OCI-LY7 (cell line): ENCODE measurements around the gene IL1RL2. TPM values are rescaled to one million over a fixed set of nuclear protein-coding genes. Genes with fewer than 3 reads are reported as not detected.

Experiments used
- BruUV-seq: library from RNA; stranded (reverse); fragments of 400-500 nt; replicated peaks from 2 replicates; lab custom pipeline; 2021; lab: Mats Ljungman, UMichigan
- CTCF ChIA-PET: fragments of 300-600 bp; sonication (Branson Sonifier 250); formaldehyde crosslinking; loops from one replicate; lab custom pipeline; 2022; ENCODE audit warnings: antibody characterized with exemption; ENCODE audit not compliant: unreplicated experiment; lab: Charles Lee
- POLR2A ChIA-PET: fragments of 300-600 bp; sonication (Branson Sonifier 250); formaldehyde crosslinking; loops from one replicate; lab custom pipeline; 2022; ENCODE audit warnings: antibody characterized with exemption; lab: Charles Lee
- DNase-seq: peaks from one replicate; pipeline ENCODE4 v3.0.0-alpha.2; 2015; ENCODE audit warnings: low spot score
- H2AFZ ChIP-seq: fragments of 200-600 bp; sonication (generic), shearing (Covaris generic); 2 replicates; pipeline ENCODE4 v1.6.1; 2014; ENCODE audit warnings: mild to moderate bottlenecking, antibody characterized with exemption, low read length, moderate library complexity
- H3K27ac ChIP-seq: fragments of 200-600 bp; sonication (generic); 2 replicates; pipeline ENCODE4 v1.5.1; 2014; ENCODE audit warnings: mixed run types, low read depth, mild to moderate bottlenecking, moderate library complexity, low read length, inconsistent platforms; ENCODE audit not compliant: poor library complexity, severe bottlenecking
- H3K36me3 ChIP-seq: fragments of 200-600 bp; sonication (generic); 2 replicates; pipeline ENCODE4 v1.6.1; 2014; ENCODE audit warnings: mild to moderate bottlenecking, antibody characterized with exemption, low read length, moderate library complexity, mixed read lengths; ENCODE audit not compliant: insufficient read depth
- H3K4me1 ChIP-seq: fragments of 200-600 bp; sonication (generic); 2 replicates; pipeline ENCODE4 v1.5.1; 2014; ENCODE audit warnings: mild to moderate bottlenecking, low read length; ENCODE audit not compliant: insufficient read depth, poor library complexity, severe bottlenecking
- H3K4me2 ChIP-seq: fragments of 200-600 bp; sonication (generic); 2 replicates; pipeline ENCODE4 v1.6.1; 2014; ENCODE audit warnings: mild to moderate bottlenecking, low read length
- H3K4me3 ChIP-seq: fragments of 200-600 bp; sonication (generic); 2 replicates; pipeline ENCODE4 v1.5.1; 2014; ENCODE audit warnings: mild to moderate bottlenecking, low read depth, low read length; ENCODE audit not compliant: poor library complexity, severe bottlenecking
- H3K79me2 ChIP-seq: fragments of 200-600 bp; sonication (generic); 2 replicates; pipeline ENCODE4 v1.6.1; 2016; ENCODE audit warnings: low read depth, mild to moderate bottlenecking, low read length, moderate library complexity, mixed read lengths; ENCODE audit not compliant: insufficient read depth
- H3K9me2 ChIP-seq: fragments of 200-600 bp; sonication (generic); 2 replicates; pipeline ENCODE4 v1.6.1; 2016; ENCODE audit warnings: mild to moderate bottlenecking, low read length, mixed read lengths; ENCODE audit not compliant: insufficient read depth
- H3K9me3 ChIP-seq: fragments of 200-600 bp; sonication (generic); 2 replicates; pipeline ENCODE4 v1.6.1; 2014; ENCODE audit warnings: mild to moderate bottlenecking, mixed run types, low read length, mixed read lengths
- H4K20me1 ChIP-seq: fragments of 200-600 bp; sonication (generic); 2 replicates; pipeline ENCODE4 v1.6.1; 2014; ENCODE audit warnings: mild to moderate bottlenecking, antibody characterized with exemption, low read length, moderate library complexity, mixed read lengths; ENCODE audit not compliant: insufficient read depth
- CTCF ChIP-seq: fragments of 200-600 bp; sonication (generic); conservative IDR thresholded peaks from 2 replicates; pipeline ENCODE4 v1.5.1; 2014; ENCODE audit warnings: mild to moderate bottlenecking, antibody characterized with exemption, low read length, moderate library complexity, mixed read lengths
- EZH2phosphoT487 ChIP-seq: fragments of 200-600 bp; sonication (generic); IDR thresholded peaks from 2 replicates; pipeline ENCODE4 v1.6.1; 2018; ENCODE audit warnings: low read depth, borderline replicate concordance, mild to moderate bottlenecking, mixed run types, antibody characterized with exemption, low read length, moderate library complexity, mixed read lengths
- intact Hi-C: fragments of 100-400 bp; cut with micrococcal nuclease; formaldehyde crosslinking; loops from one replicate; pipeline ENCODE4 v1.10.0; 2022; ENCODE audit not compliant: unreplicated experiment
- total RNA-seq, 2 experiments: library from RNA; depleted of rRNA in 1 of 2; stranded (reverse); fragments of >200 nt in 1 of 2; shearing (Covaris generic) in 1 of 2; gene quantifications; 2 replicates each; pipeline ENCODE4 v1.2.3, GENCODE V29; 2014 to 2022

IL1RL2 gene
- total RNA-seq, 2 experiments from 2014 or later: not detected

GRCh38 chr2:102141011-102141943, 45.5 kb upstream of the IL1RL2 start:
- no peak for DNase-seq
- Histone ChIP-seq H3K27ac (no peak overlapping the region), H3K4me1 (no peaks in the 10 kb centered on the region), H3K4me2 (no peak overlapping the region), H2AFZ (no peak overlapping the region), H3K9me2 (no peaks in the 10 kb centered on the region), H3K4me3 (no peak overlapping the region), H3K9me3 (no peaks in the 10 kb centered on the region), H4K20me1 (no peaks in the 10 kb centered on the region), H3K36me3 (no peaks in the 10 kb centered on the region), H3K79me2 (no peaks in the 10 kb centered on the region)
- intact Hi-C loops: no loop called here
- ChIA-PET POLR2A (interaction anchor here (0.5 to 1.1 kb wide), 3 partner anchors 111 to 714 kb away, joined by 3 to 4 read pairs (median 3); no protein-coding TSS in a partner anchor), CTCF (no interaction called here)
- TF ChIP-seq CTCF: no peak
- TF ChIP-seq EZH2phosphoT487: no peak
- no TSS peak for BruUV-seq

- Histone ChIP-seq H3K36me3 (no peaks in the 10 kb centered on the region), H3K4me3 (no peak within 1 kb of the TSS), H3K4me1 (no peaks in the 10 kb centered on the region), H3K79me2 (no peaks in the 10 kb centered on the region), H2AFZ (no peak within 1 kb of the TSS), H3K27ac (no peak within 1 kb of the TSS), H4K20me1 (no peaks in the 10 kb centered on the region), H3K9me3 (no peaks in the 10 kb centered on the region), H3K4me2 (no peak within 1 kb of the TSS), H3K9me2 (no peaks in the 10 kb centered on the region)
- TF ChIP-seq EZH2phosphoT487: no peak
- TF ChIP-seq CTCF: no peak
- BruUV-seq: no TSS peak
- CTCF ChIA-PET: no interaction called here
- intact Hi-C loops: no loop called here
- POLR2A ChIA-PET: interaction anchor here (0.5 to 1.1 kb wide), 2 partner anchors 153 to 715 kb away, joined by 3 to 4 read pairs; no protein-coding TSS in a partner anchor
- no peak for DNase-seq
These were observed 44.6 kb upstream of the IL1RL2 start, which contains the start of gene IL1R1 for GRCh38 chr2:102141970-102142828. Gene IL1R1, plus strand, starts transcription at chr2:102142746. Its CDS starts 14,979 bp downstream, at chr2:102157725.
